ENCODE results near the gene IFT43. TPM values are rescaled to one million over a fixed set of nuclear protein-coding genes. Genes with fewer than 3 reads are reported as not detected.

IFT43 gene
- total and polyA plus RNA-seq, 2 donors (not counting 3 experiments of a cell fraction or from before 2014, with no cell fraction given) = 22.3 to 39.0 TPM

DNA sequence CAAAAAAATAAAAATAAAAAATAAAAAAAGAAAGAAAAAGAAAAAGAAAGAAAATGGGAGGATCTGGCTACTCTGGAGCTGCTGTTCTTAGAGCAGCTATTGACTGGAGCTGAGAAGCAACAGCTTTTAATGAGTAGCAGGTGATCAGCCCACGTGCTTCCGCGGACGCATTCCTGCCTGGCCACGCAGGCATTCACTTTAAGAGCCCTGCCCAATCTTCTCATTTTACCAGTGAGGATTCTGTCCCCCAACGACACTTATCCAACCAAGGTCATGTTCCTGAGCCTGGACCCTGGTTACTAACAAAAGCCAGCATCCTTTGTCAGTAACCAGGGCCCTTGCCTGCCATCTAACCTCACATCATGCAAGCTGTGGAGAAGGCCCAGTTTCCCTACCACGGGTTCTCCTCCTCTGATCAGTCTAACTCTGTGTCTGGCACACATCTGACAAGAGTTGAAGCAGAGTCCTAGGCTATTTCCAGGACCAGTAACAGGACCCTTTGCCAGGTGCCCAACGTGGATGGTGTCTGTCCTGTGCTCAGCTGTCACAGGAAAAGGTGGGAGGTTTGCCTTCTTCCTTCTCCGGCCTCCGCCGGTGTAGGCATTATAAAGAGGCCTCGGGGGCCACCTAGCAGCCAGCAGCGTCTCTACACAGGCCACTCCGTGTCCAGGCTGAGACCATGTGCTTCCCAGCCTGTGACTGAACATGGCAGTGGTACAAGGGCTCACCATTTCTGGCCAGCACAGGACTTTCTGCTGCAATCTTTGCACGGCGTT is 105.2 kb downstream of the IFT43 start:
- H2AFZ ChIP-seq (ENCODE audit: low read depth, low read length) = no peak overlapping the region
- CTCF ChIA-PET = interaction anchor here (1.2 to 2.9 kb wide), 3 partner anchors 40 to 382 kb away, joined by 4 to 15 read pairs (median 14); no protein-coding TSS in a partner anchor
- DNase-seq (ENCODE audit: low read depth, low spot score) = peak; percentile 13

DNA sequence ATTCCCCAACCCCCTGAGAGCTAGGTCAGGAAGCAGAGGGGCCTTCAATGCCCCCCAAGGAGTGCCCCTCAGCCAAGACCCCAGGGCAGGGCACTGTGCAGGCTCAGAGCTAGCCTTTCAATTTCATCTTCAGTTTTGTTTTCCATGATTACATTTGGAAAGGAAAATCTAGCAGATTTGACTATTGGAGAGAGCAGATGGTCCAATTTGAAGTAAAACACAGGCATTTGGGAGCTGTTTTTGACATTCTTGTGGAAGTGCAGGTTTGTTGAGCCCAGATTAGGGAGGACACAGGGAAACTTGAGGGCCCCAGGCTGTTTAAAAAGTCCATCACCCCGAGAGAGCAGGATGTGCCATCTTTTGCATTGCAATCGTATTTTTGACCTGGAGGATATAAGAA is 107.5 kb downstream of the IFT43 start:
- Histone ChIP-seq H3K36me3 (ENCODE audit: control insufficient read depth in 2 of 2, extremely low read depth in 1 of 2, insufficient read depth in 2 of 2, low read length in 2 of 2) (no peaks in the 10 kb centered on the region), H3K79me2 (ENCODE audit: control insufficient read depth, insufficient read depth, low read length) (no peaks in the 10 kb centered on the region), H3K27me3 (ENCODE audit: control insufficient read depth in 2 of 2, insufficient read depth in 2 of 2, low read length in 2 of 2) (peaks cover 0 to 2% of the 10 kb centered on the region in 2 experiments), H3K27ac (ENCODE audit: insufficient read depth, low read depth, low read length) (no peak overlapping the region), H3K4me3 (replicated peaks in 1 of 3; ENCODE audit: insufficient read depth in 1 of 3, low read depth in 1 of 3, low read length in 3 of 3) (no peak overlapping the region), H2AFZ (ENCODE audit: low read depth, low read length) (no peak overlapping the region), H3K4me1 (ENCODE audit: control insufficient read depth, extremely low read depth, insufficient read depth, low read length) (no peaks in the 10 kb centered on the region), H3K9me1 (replicated peaks; ENCODE audit: control insufficient read depth, extremely low read depth, insufficient read depth, low read length) (no peaks in the 10 kb centered on the region), H3K4me2 (ENCODE audit: insufficient read depth, low read length) (no peak overlapping the region), H3K9ac (replicated peaks; ENCODE audit: extremely low read depth, insufficient read depth, low read length) (no peak overlapping the region), H4K20me1 (replicated peaks; ENCODE audit: control insufficient read depth, extremely low read depth, insufficient read depth, low read length) (no peaks in the 10 kb centered on the region), H3K9me3 (replicated peaks; ENCODE audit: control insufficient read depth, insufficient read depth, low read length) (no peaks in the 10 kb centered on the region)
- intact Hi-C loops (cut with micrococcal nuclease) = no loop called here
- DNase-seq (ENCODE audit: low read depth, low spot score) = no peak
- CTCF ChIA-PET = interaction anchor here (1.0 to 1.2 kb wide), 2 partner anchors 260 to 294 kb away, joined by 3 to 4 read pairs; no protein-coding TSS in a partner anchor
- no peak for FAIRE-seq
- dilution Hi-C loops (cut with MboI; ENCODE audit: extremely low pct_ligation_motif_present, low sequenced_read_pairs) = no loop called here
- TF ChIP-seq POLR2A (IDR thresholded peaks at IDR 0.05; ENCODE audit: low read depth, low read length) (no peak), MYC (IDR thresholded peaks at IDR 0.05; ENCODE audit: low read depth, low read length) (no peak), POLR2AphosphoS5 (IDR thresholded peaks at IDR 0.05; ENCODE audit: insufficient read depth, low read depth, low read length) (no peak), GATA2 (IDR thresholded peaks at IDR 0.05; ENCODE audit: insufficient read depth, insufficient read length, low read depth, low read length) (no peak), JUN (IDR thresholded peaks at IDR 0.05; ENCODE audit: borderline replicate concordance, insufficient read depth, insufficient read length, low read depth) (no peak), EZH2 (IDR thresholded peaks at IDR 0.05; ENCODE audit: borderline replicate concordance, low read depth, low read length, severe bottlenecking) (no peak), FOS (IDR thresholded peaks at IDR 0.05; ENCODE audit: borderline replicate concordance, insufficient read depth, low read length) (no peak)
- TF ChIP-seq, protein P1, sequence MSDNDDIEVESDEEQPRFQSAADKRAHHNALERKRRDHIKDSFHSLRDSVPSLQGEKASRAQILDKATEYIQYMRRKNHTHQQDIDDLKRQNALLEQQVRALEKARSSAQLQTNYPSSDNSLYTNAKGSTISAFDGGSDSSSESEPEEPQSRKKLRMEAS (IDR thresholded peaks at IDR 0.05; ENCODE audit: insufficient read depth, insufficient read length) = no peak
- TF ChIP-seq, protein P2, sequence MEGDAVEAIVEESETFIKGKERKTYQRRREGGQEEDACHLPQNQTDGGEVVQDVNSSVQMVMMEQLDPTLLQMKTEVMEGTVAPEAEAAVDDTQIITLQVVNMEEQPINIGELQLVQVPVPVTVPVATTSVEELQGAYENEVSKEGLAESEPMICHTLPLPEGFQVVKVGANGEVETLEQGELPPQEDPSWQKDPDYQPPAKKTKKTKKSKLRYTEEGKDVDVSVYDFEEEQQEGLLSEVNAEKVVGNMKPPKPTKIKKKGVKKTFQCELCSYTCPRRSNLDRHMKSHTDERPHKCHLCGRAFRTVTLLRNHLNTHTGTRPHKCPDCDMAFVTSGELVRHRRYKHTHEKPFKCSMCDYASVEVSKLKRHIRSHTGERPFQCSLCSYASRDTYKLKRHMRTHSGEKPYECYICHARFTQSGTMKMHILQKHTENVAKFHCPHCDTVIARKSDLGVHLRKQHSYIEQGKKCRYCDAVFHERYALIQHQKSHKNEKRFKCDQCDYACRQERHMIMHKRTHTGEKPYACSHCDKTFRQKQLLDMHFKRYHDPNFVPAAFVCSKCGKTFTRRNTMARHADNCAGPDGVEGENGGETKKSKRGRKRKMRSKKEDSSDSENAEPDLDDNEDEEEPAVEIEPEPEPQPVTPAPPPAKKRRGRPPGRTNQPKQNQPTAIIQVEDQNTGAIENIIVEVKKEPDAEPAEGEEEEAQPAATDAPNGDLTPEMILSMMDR (IDR thresholded peaks at IDR 0.05; ENCODE audit: extremely low read depth in 1 of 2, insufficient read depth in 1 of 2, low read depth in 1 of 2, low read length in 2 of 2) = no peak
- POLR2A ChIA-PET = no interaction called here
- BruUV-seq (replicated peaks) = no TSS peak

More for the DNA sequence above, 105.2 kb downstream of the IFT43 start:
- intact Hi-C loops (cut with micrococcal nuclease) (loop anchor here (2.0 kb wide), 2 partner anchors 40 to 382 kb away; no protein-coding TSS in a partner anchor), dilution Hi-C loops (cut with MboI; ENCODE audit: extremely low pct_ligation_motif_present, low sequenced_read_pairs) (no loop called here)
- Histone ChIP-seq H3K27ac (ENCODE audit: insufficient read depth, low read depth, low read length) (no peak overlapping the region), H4K20me1 (replicated peaks; ENCODE audit: control insufficient read depth, extremely low read depth, insufficient read depth, low read length) (no peaks in the 10 kb centered on the region), H3K9me1 (replicated peaks; ENCODE audit: control insufficient read depth, extremely low read depth, insufficient read depth, low read length) (no peaks in the 10 kb centered on the region), H3K4me2 (ENCODE audit: insufficient read depth, low read length) (no peak overlapping the region), H3K27me3 (ENCODE audit: control insufficient read depth in 2 of 2, insufficient read depth in 2 of 2, low read length in 2 of 2) (peaks cover 0 to 2% of the 10 kb centered on the region in 2 experiments), H3K4me3 (replicated peaks in 1 of 3; ENCODE audit: insufficient read depth in 1 of 3, low read depth in 1 of 3, low read length in 3 of 3) (no peak overlapping the region), H3K9ac (replicated peaks; ENCODE audit: extremely low read depth, insufficient read depth, low read length) (no peak overlapping the region), H3K36me3 (ENCODE audit: control insufficient read depth in 2 of 2, extremely low read depth in 1 of 2, insufficient read depth in 2 of 2, low read length in 2 of 2) (no peaks in the 10 kb centered on the region), H3K79me2 (ENCODE audit: control insufficient read depth, insufficient read depth, low read length) (no peaks in the 10 kb centered on the region), H3K4me1 (ENCODE audit: control insufficient read depth, extremely low read depth, insufficient read depth, low read length) (no peaks in the 10 kb centered on the region), H3K9me3 (replicated peaks; ENCODE audit: control insufficient read depth, insufficient read depth, low read length) (no peaks in the 10 kb centered on the region)
- POLR2A ChIA-PET = no interaction called here
- BruUV-seq (replicated peaks) = no TSS peak
- peak; percentile 8 for FAIRE-seq
- TF ChIP-seq POLR2AphosphoS5 (IDR thresholded peaks at IDR 0.05; ENCODE audit: insufficient read depth, low read depth, low read length) (no peak), POLR2A (IDR thresholded peaks at IDR 0.05; ENCODE audit: low read depth, low read length) (no peak)
- TF ChIP-seq, protein P2 (IDR thresholded peaks at IDR 0.05; ENCODE audit: extremely low read depth in 1 of 2, insufficient read depth in 1 of 2, low read depth in 1 of 2, low read length in 2 of 2) = peak; percentile 19 to 49
